ENCODE results near the gene CLEC3A.
"Not testable (repeated sequence)": the region's sequence is repeated elsewhere in the genome, so short reads cannot be mapped to it uniquely, and the experiment has no call there.

The CLEC3A gene

GRCh38 chr16:78034530-78034929, 12.2 kb downstream of the CLEC3A start:
- no peak for DNase-seq (ENCODE audit: low spot score)

GRCh38 chr16:78035012-78035411, 12.7 kb downstream of the CLEC3A start:
- no peak for DNase-seq (ENCODE audit: low spot score)

- DNase-seq (ENCODE audit: low spot score) = no peak
Measured at GRCh38 chr16:78040396-78040795, 18.0 kb downstream of the CLEC3A start.

GRCh38 chr16:78045865-78046581, 23.7 kb downstream of the CLEC3A start:
- DNase-seq (ENCODE audit: low spot score) = no peak

- no peak for DNase-seq (ENCODE audit: low spot score)
Measured at GRCh38 chr16:78048319-78048718, 26.0 kb downstream of the CLEC3A start.

- no peak for DNase-seq (ENCODE audit: low spot score)
Measured at GRCh38 chr16:78050734-78051400, 28.5 kb downstream of the CLEC3A start.

- DNase-seq (ENCODE audit: low spot score) = no peak
Measured at GRCh38 chr16:78057803-78058564, 35.6 kb downstream of the CLEC3A start.

GRCh38 chr16:78059806-78060205, 37.5 kb downstream of the CLEC3A start:
- DNase-seq (ENCODE audit: low spot score) = not testable (repeated sequence)

- DNase-seq (ENCODE audit: low spot score) = no peak
Measured at GRCh38 chr16:78060295-78060694, 37.9 kb downstream of the CLEC3A start.

- DNase-seq (ENCODE audit: low spot score) = no peak
Measured at GRCh38 chr16:78060809-78061208, 38.5 kb downstream of the CLEC3A start.

GRCh38 chr16:78065319-78065718, 43.0 kb downstream of the CLEC3A start:
- no peak for DNase-seq (ENCODE audit: low spot score)

- no peak for DNase-seq (ENCODE audit: low spot score)
Measured at GRCh38 chr16:78069913-78070312, 47.6 kb downstream of the CLEC3A start.

GRCh38 chr16:78072275-78072674, 49.9 kb downstream of the CLEC3A start:
- no peak for DNase-seq (ENCODE audit: low spot score)

- DNase-seq (ENCODE audit: low spot score) = no peak
Measured at GRCh38 chr16:78075800-78076199, 53.5 kb downstream of the CLEC3A start.

- no peak for DNase-seq (ENCODE audit: low spot score)
Measured at GRCh38 chr16:78081341-78081740, 59.0 kb downstream of the CLEC3A start.

Measured in CD4-positive, alpha-beta T cell treated with Interleukin-2 at 100 ng/mL for 4 hours (primary cell).